Caco-2 (cell line): ENCODE data around the gene RARRES1. TPM values are rescaled to one million over a fixed set of nuclear protein-coding genes. Genes with fewer than 3 reads are reported as not detected.
A peak's percentile ranks its signal among the peaks of the same experiment; 100 is the strongest.

Source experiments
- BruUV-seq: library from RNA; stranded (reverse); fragments of 400-500 nt; replicated peaks from 2 replicates; lab custom pipeline; 2021; lab: Mats Ljungman, UMichigan
- CTCF ChIA-PET: fragments of 300-600 bp; sonication (Branson Sonifier 250); formaldehyde crosslinking; loops from one replicate; lab custom pipeline; 2022; ENCODE audit warnings: antibody characterized with exemption; lab: Charles Lee
- POLR2A ChIA-PET: fragments of 300-600 bp; sonication (Branson Sonifier 250); formaldehyde crosslinking; loops from one replicate; lab custom pipeline; 2022; ENCODE audit warnings: antibody characterized with exemption; lab: Charles Lee
- DNase-seq, 2 experiments: peaks; one replicate each; pipeline versions ENCODE4 v3.0.0 to v3.0.0-alpha.2; 2020 to 2022
- H3K27me3 ChIP-seq: replicated peaks from 2 replicates; pipeline ENCODE4 v1.6.0; 2011; ENCODE audit warnings: low read length; ENCODE audit not compliant: control insufficient read depth, insufficient read depth
- H3K36me3 ChIP-seq: 2 replicates; pipeline ENCODE4 v1.5.1; 2011; ENCODE audit warnings: low read length; ENCODE audit not compliant: control insufficient read depth, insufficient read depth
- H3K4me1 ChIP-seq: fragments of 250-450 bp; sonication (Bioruptor Pico); 2 replicates; pipeline ENCODE4 v1.5.1; 2020; ENCODE audit warnings: mild to moderate bottlenecking
- H3K4me3 ChIP-seq: 2 replicates; pipeline ENCODE4 v1.5.1; 2011; ENCODE audit warnings: low read depth, mild to moderate bottlenecking, control low read depth, low read length
- H3K9me3 ChIP-seq: fragments of 250-450 bp; sonication (Bioruptor Pico); 2 replicates; pipeline ENCODE4 v1.5.1; 2020; ENCODE audit warnings: mild to moderate bottlenecking, moderate library complexity
- H3K27ac Mint-ChIP-seq: one replicate; pipeline ENCODE4 v1.8.0; 2022; ENCODE audit warnings: mixed read lengths; ENCODE audit not compliant: unreplicated experiment
- H3K27me3 Mint-ChIP-seq: one replicate; pipeline ENCODE4 v1.8.0; 2022; ENCODE audit warnings: mixed read lengths; ENCODE audit not compliant: insufficient read depth, unreplicated experiment
- H3K36me3 Mint-ChIP-seq: one replicate; pipeline ENCODE4 v1.8.0; 2022; ENCODE audit warnings: mild to moderate bottlenecking, mixed read lengths; ENCODE audit not compliant: insufficient read depth, unreplicated experiment
- H3K4me1 Mint-ChIP-seq: one replicate; pipeline ENCODE4 v1.8.0; 2022; ENCODE audit warnings: low read depth, mixed read lengths; ENCODE audit not compliant: unreplicated experiment
- H3K4me3 Mint-ChIP-seq: one replicate; pipeline ENCODE4 v1.8.0; 2022; ENCODE audit warnings: mild to moderate bottlenecking, moderate library complexity, mixed read lengths; ENCODE audit not compliant: unreplicated experiment
- H3K9me3 Mint-ChIP-seq: one replicate; pipeline ENCODE4 v1.8.0; 2022; ENCODE audit warnings: mixed read lengths; ENCODE audit not compliant: unreplicated experiment
- CTCF ChIP-seq, 2 experiments: fragments of 200-600 bp in 1 of 2; IDR thresholded peaks; 1 replicate in 1 of 2; 2 replicates in 1 of 2; pipeline versions ENCODE4 v1.5.1 to v1.8.0; 2011 to 2022; ENCODE audit warnings: antibody characterized with exemption in 1 of 2, control low read depth in 1 of 2, inconsistent platforms in 1 of 2, low read depth in 1 of 2, low read length in 1 of 2, mild to moderate bottlenecking in 1 of 2, moderate library complexity in 1 of 2; ENCODE audit not compliant: insufficient read depth in 1 of 2, severe bottlenecking in 1 of 2, unreplicated experiment in 1 of 2
- intact Hi-C: fragments of 100-400 bp; cut with micrococcal nuclease; formaldehyde crosslinking; loops from one replicate; pipeline ENCODE4 v1.10.0; 2022; ENCODE audit not compliant: unreplicated experiment
- total RNA-seq: library from RNA; stranded (reverse); gene quantifications from 2 replicates; pipeline ENCODE4 v1.2.3, GENCODE V29; 2022

RARRES1 gene
- total RNA-seq, 1 experiment from 2014 or later: 9.0 TPM

GRCh38 chr3:158733656-158734055 lies 1.4 kb upstream of the RARRES1 start:
- H3K27me3 Mint-ChIP-seq: no peaks in the 10 kb centered on the region
- TF ChIP-seq CTCF (IDR thresholded peaks at IDR 0.05; ENCODE audit: insufficient read depth in 1 of 2, low read depth in 1 of 2, low read length in 1 of 2, severe bottlenecking in 1 of 2, unreplicated experiment in 1 of 2): no peak

GRCh38 chr3:158732856-158733200 lies 571 bp upstream of the RARRES1 start:
- Mint-ChIP-seq H3K4me1 (no peaks in the 10 kb centered on the region), H3K4me3 (peak overlapping the region; percentile 70), H3K36me3 (no peaks in the 10 kb centered on the region), H3K27ac (no peak overlapping the region), H3K9me3 (no peaks in the 10 kb centered on the region), H3K27me3 (no peaks in the 10 kb centered on the region)
- H3K9me3 ChIP-seq: no peaks in the 10 kb centered on the region
- no peaks in the 10 kb centered on the region; the same call in 1 of the 2 replicates for H3K36me3 ChIP-seq
- no TSS peak for BruUV-seq
- H3K27me3 ChIP-seq: no peaks in the 10 kb centered on the region
- H3K4me1 ChIP-seq: peaks cover 3% of the 10 kb centered on the region; the same call in 1 of the 2 replicates
- POLR2A ChIA-PET: no interaction called here
- intact Hi-C loops: no loop called here
- no peak for TF ChIP-seq CTCF (IDR thresholded peaks at IDR 0.05; ENCODE audit: insufficient read depth in 1 of 2, low read depth in 1 of 2, low read length in 1 of 2, severe bottlenecking in 1 of 2, unreplicated experiment in 1 of 2)
- H3K4me3 ChIP-seq: peak overlapping the region; percentile 73; the same call in 1 of the 2 replicates
- DNase-seq: no peak
- CTCF ChIA-PET: interaction anchor here (0.7 kb wide), 1 partner anchor 21 kb away, joined by 3 read pairs; no protein-coding TSS in a partner anchor

More at GRCh38 chr3:158733656-158734055, 1.4 kb upstream of the RARRES1 start:
- CTCF ChIA-PET: interaction anchor here (0.7 kb wide), 1 partner anchor 21 kb away, joined by 3 read pairs; no protein-coding TSS in a partner anchor
- H3K27me3 ChIP-seq: no peaks in the 10 kb centered on the region
- Mint-ChIP-seq H3K4me1 (no peaks in the 10 kb centered on the region), H3K27ac (no peak overlapping the region), H3K36me3 (no peaks in the 10 kb centered on the region), H3K4me3 (no peak overlapping the region), H3K9me3 (no peaks in the 10 kb centered on the region)
- intact Hi-C loops: no loop called here
- H3K4me3 ChIP-seq: no peak overlapping the region
- H3K36me3 ChIP-seq: no peaks in the 10 kb centered on the region; the same call in 1 of the 2 replicates
- BruUV-seq: no TSS peak
- POLR2A ChIA-PET: no interaction called here
- no peak for DNase-seq
- H3K4me1 ChIP-seq: peaks cover 3% of the 10 kb centered on the region; the same call in 1 of the 2 replicates
- H3K9me3 ChIP-seq: no peaks in the 10 kb centered on the region

GRCh38 chr3:158731486-158731885 lies 771 bp downstream of the RARRES1 start:
- H3K36me3 ChIP-seq: no peaks in the 10 kb centered on the region; the same call in 1 of the 2 replicates
- no peak overlapping the region for H3K27ac Mint-ChIP-seq
- peak in 1 of 2 experiments; percentile 12 for DNase-seq
- no peak for TF ChIP-seq CTCF (IDR thresholded peaks at IDR 0.05; ENCODE audit: insufficient read depth in 1 of 2, low read depth in 1 of 2, low read length in 1 of 2, severe bottlenecking in 1 of 2, unreplicated experiment in 1 of 2)
- intact Hi-C loops: loop anchor here (1.0 kb wide), 1 partner anchor 38 kb away; no protein-coding TSS in a partner anchor
- H3K4me3 ChIP-seq: peak overlapping the region; percentile 73
- no TSS peak for BruUV-seq
- no peaks in the 10 kb centered on the region for H3K9me3 Mint-ChIP-seq
- no peaks in the 10 kb centered on the region for H3K27me3 Mint-ChIP-seq
- H3K36me3 Mint-ChIP-seq: no peaks in the 10 kb centered on the region
- ChIA-PET POLR2A (no interaction called here), CTCF (no interaction called here)
- no peaks in the 10 kb centered on the region for H3K9me3 ChIP-seq
- no peaks in the 10 kb centered on the region for H3K4me1 Mint-ChIP-seq
- H3K4me1 ChIP-seq: peaks cover 3% of the 10 kb centered on the region; the same call in 1 of the 2 replicates
- no peaks in the 10 kb centered on the region for H3K27me3 ChIP-seq
- H3K4me3 Mint-ChIP-seq: peak overlapping the region; percentile 70
